ENCODE data around the gene PDE9A.
"Not testable (repeated sequence)": the region's sequence is repeated elsewhere in the genome, so short reads cannot be mapped to it uniquely, and the experiment has no call there.

PDE9A gene

GRCh38 chr21:42653231-42654061 lies at the start of gene PDE9A:
TSS of gene PDE9A (plus strand) at chr21:42653621. CDS start at chr21:42653815, 194 bp downstream.
- DNase-seq (ENCODE audit: low read depth in 2 of 2) = peak in 1 of 2 donors; percentile 42

GRCh38 chr21:42607102-42607501 lies 46.3 kb upstream of the PDE9A start:
- DNase-seq (ENCODE audit: low read depth in 2 of 2) = no peak

- DNase-seq (ENCODE audit: low read depth in 2 of 2) = no peak
These were observed 45.8 kb upstream of the PDE9A start for GRCh38 chr21:42607525-42608102.

GRCh38 chr21:42608446-42608845 lies 45.0 kb upstream of the PDE9A start:
- DNase-seq (ENCODE audit: low read depth in 2 of 2) = no peak

GRCh38 chr21:42609811-42610210 lies 43.6 kb upstream of the PDE9A start:
- DNase-seq (ENCODE audit: low read depth in 2 of 2) = peak in 1 of 2 donors; percentile 15

- no peak for DNase-seq (ENCODE audit: low read depth in 2 of 2)
These were observed 41.6 kb upstream of the PDE9A start for GRCh38 chr21:42611852-42612251.

- no peak for DNase-seq (ENCODE audit: low read depth in 2 of 2)
These were observed 41.0 kb upstream of the PDE9A start for GRCh38 chr21:42612390-42612789.

GRCh38 chr21:42613756-42614155 lies 39.7 kb upstream of the PDE9A start:
- no peak for DNase-seq (ENCODE audit: low read depth in 2 of 2)

- peak; percentile 14 to 24 for DNase-seq (ENCODE audit: low read depth in 2 of 2)
These were observed 39.0 kb upstream of the PDE9A start for GRCh38 chr21:42614396-42614795.

GRCh38 chr21:42614811-42615351 lies 38.5 kb upstream of the PDE9A start:
- DNase-seq (ENCODE audit: low read depth in 2 of 2) = peak; percentile 25 to 29

GRCh38 chr21:42615377-42615776 lies 38.0 kb upstream of the PDE9A start:
- DNase-seq (ENCODE audit: low read depth in 2 of 2) = not testable (repeated sequence)

GRCh38 chr21:42615924-42616323 lies 37.5 kb upstream of the PDE9A start:
- no peak for DNase-seq (ENCODE audit: low read depth in 2 of 2)

- peak in 1 of 2 donors; percentile 18 for DNase-seq (ENCODE audit: low read depth in 2 of 2)
These were observed 37.0 kb upstream of the PDE9A start for GRCh38 chr21:42616446-42616845.

GRCh38 chr21:42616941-42617340 lies 36.5 kb upstream of the PDE9A start:
- no peak for DNase-seq (ENCODE audit: low read depth in 2 of 2)

- DNase-seq (ENCODE audit: low read depth in 2 of 2) = no peak
These were observed 35.9 kb upstream of the PDE9A start for GRCh38 chr21:42617486-42617885.

- DNase-seq (ENCODE audit: low read depth in 2 of 2) = no peak
These were observed 34.7 kb upstream of the PDE9A start for GRCh38 chr21:42618707-42619102.

GRCh38 chr21:42619166-42619565 lies 34.3 kb upstream of the PDE9A start:
- DNase-seq (ENCODE audit: low read depth in 2 of 2) = no peak

GRCh38 chr21:42619841-42620240 lies 33.6 kb upstream of the PDE9A start:
- no peak for DNase-seq (ENCODE audit: low read depth in 2 of 2)

GRCh38 chr21:42621166-42621818 lies 32.1 kb upstream of the PDE9A start:
- no peak for DNase-seq (ENCODE audit: low read depth in 2 of 2)

GRCh38 chr21:42621819-42622177 lies 31.6 kb upstream of the PDE9A start:
- DNase-seq (ENCODE audit: low read depth in 2 of 2) = no peak

- DNase-seq (ENCODE audit: low read depth in 2 of 2) = no peak
These were observed 31.1 kb upstream of the PDE9A start for GRCh38 chr21:42622284-42622683.

GRCh38 chr21:42623694-42624093 lies 29.7 kb upstream of the PDE9A start:
- no peak for DNase-seq (ENCODE audit: low read depth in 2 of 2)

Measured in stimulated activated CD4-positive, alpha-beta T cell treated with anti-CD3 and anti-CD28 coated beads, Interleukin-1b, Interleukin-23, amount 100 ng/mL, for 4 hours (primary cell).